Activated CD8-positive, alpha-beta memory T cell treated with anti-CD3 and anti-CD28 coated beads for 36 hours (primary cell): ENCODE measurements around the gene A3GALT2. TPM values are rescaled to one million over a fixed set of nuclear protein-coding genes. Genes with fewer than 3 reads are reported as not detected.

Source experiments
- CTCF ChIA-PET: fragments of 350-600 bp; sonication (Branson Sonifier 250); formaldehyde crosslinking; loops from one replicate; lab custom pipeline; 2021; ENCODE audit warnings: antibody characterized with exemption; lab: Charles Lee
- POLR2A ChIA-PET: fragments of 350-600 bp; sonication (Branson Sonifier 250); formaldehyde crosslinking; loops from one replicate; lab custom pipeline; 2021; ENCODE audit warnings: antibody characterized with exemption; lab: Charles Lee
- total RNA-seq, 2 experiments: library from RNA; stranded (reverse); gene quantifications; one replicate each; pipeline ENCODE4 v1.2.3, GENCODE V29; 2021

Gene A3GALT2
- total RNA-seq, 2 experiments from 2014 or later: not detected

- ChIA-PET CTCF (interaction anchor here (0.6 kb wide), 1 partner anchor 59 kb away, joined by 3 read pairs; no protein-coding TSS in a partner anchor), POLR2A (interaction anchor here (0.6 kb wide), 1 partner anchor 12 kb away, joined by 4 read pairs; no protein-coding TSS in a partner anchor)
These were observed 33.9 kb upstream of the A3GALT2 start for GRCh38 chr1:33354707-33355316.

- ChIA-PET POLR2A (no interaction called here), CTCF (no interaction called here)
These were observed 32.6 kb upstream of the A3GALT2 start for GRCh38 chr1:33353531-33353930.

- POLR2A ChIA-PET: interaction anchor here (0.6 kb wide), 1 partner anchor 8 kb away, joined by 6 read pairs; no protein-coding TSS in a partner anchor
These were observed 30.4 kb upstream of the A3GALT2 start for GRCh38 chr1:33351281-33351660.

GRCh38 chr1:33350611-33351280 is 29.8 kb upstream of the A3GALT2 start:
- ChIA-PET POLR2A (interaction anchor here (0.6 to 1.0 kb wide), 2 partner anchors 9 to 121 kb away, joined by 3 to 6 read pairs; no protein-coding TSS in a partner anchor), CTCF (interaction anchor here (1.6 kb wide), 1 partner anchor 55 kb away, joined by 5 read pairs; no protein-coding TSS in a partner anchor)

More at GRCh38 chr1:33351281-33351660, 30.4 kb upstream of the A3GALT2 start:
- CTCF ChIA-PET: interaction anchor here (0.7 kb wide), 1 partner anchor 33 kb away, joined by 5 read pairs; no protein-coding TSS in a partner anchor

- ChIA-PET POLR2A (interaction anchor here (0.6 to 1.0 kb wide), 5 partner anchors 12 to 699 kb away, joined by 3 to 6 read pairs (median 3); partner anchors contain the start of gene RBBP4), CTCF (interaction anchor here (1.6 kb wide), 1 partner anchor 54 kb away, joined by 5 read pairs; no protein-coding TSS in a partner anchor)
These were observed 29.1 kb upstream of the A3GALT2 start for GRCh38 chr1:33349778-33350610.

- ChIA-PET POLR2A (interaction anchor here (0.6 to 1.0 kb wide), 4 partner anchors 11 to 122 kb away, joined by 3 to 6 read pairs (median 4); no protein-coding TSS in a partner anchor), CTCF (interaction anchor here (1.6 kb wide), 1 partner anchor 54 kb away, joined by 5 read pairs; no protein-coding TSS in a partner anchor)
These were observed 28.3 kb upstream of the A3GALT2 start for GRCh38 chr1:33349081-33349759.

GRCh38 chr1:33348676-33349080 is 27.8 kb upstream of the A3GALT2 start:
- ChIA-PET POLR2A (no interaction called here), CTCF (no interaction called here)

- ChIA-PET CTCF (no interaction called here), POLR2A (no interaction called here)
These were observed 27.3 kb upstream of the A3GALT2 start for GRCh38 chr1:33348194-33348593.

GRCh38 chr1:33347650-33347992 is 26.7 kb upstream of the A3GALT2 start:
- CTCF ChIA-PET: interaction anchor here (1.2 kb wide), 1 partner anchor 220 kb away, joined by 3 read pairs; no protein-coding TSS in a partner anchor
- POLR2A ChIA-PET: no interaction called here

GRCh38 chr1:33346927-33347649 is 26.2 kb upstream of the A3GALT2 start:
- ChIA-PET CTCF (interaction anchor here (0.6 to 1.2 kb wide), 2 partner anchors 51 to 220 kb away, joined by 3 read pairs; no protein-coding TSS in a partner anchor), POLR2A (no interaction called here)

GRCh38 chr1:33346533-33346926 is 25.6 kb upstream of the A3GALT2 start:
- CTCF ChIA-PET: interaction anchor here (0.6 kb wide), 1 partner anchor 50 kb away, joined by 3 read pairs; no protein-coding TSS in a partner anchor
- POLR2A ChIA-PET: no interaction called here

- ChIA-PET CTCF (no interaction called here), POLR2A (no interaction called here)
These were observed 24.1 kb upstream of the A3GALT2 start for GRCh38 chr1:33344896-33345560.

- POLR2A ChIA-PET: no interaction called here
- CTCF ChIA-PET: no interaction called here
These were observed 22.6 kb upstream of the A3GALT2 start for GRCh38 chr1:33343539-33343938.

GRCh38 chr1:33342041-33342723 is 21.3 kb upstream of the A3GALT2 start:
- ChIA-PET POLR2A (interaction anchor here (0.7 kb wide), 1 partner anchor 161 kb away, joined by 7 read pairs; no protein-coding TSS in a partner anchor), CTCF (interaction anchor here (0.5 kb wide), 1 partner anchor 129 kb away, joined by 3 read pairs; no protein-coding TSS in a partner anchor)

- ChIA-PET POLR2A (no interaction called here), CTCF (no interaction called here)
These were observed 20.3 kb upstream of the A3GALT2 start for GRCh38 chr1:33341190-33341589.

- ChIA-PET POLR2A (no interaction called here), CTCF (interaction anchor here (1.8 kb wide), 1 partner anchor 11 kb away, joined by 5 read pairs; no protein-coding TSS in a partner anchor)
These were observed 18.5 kb upstream of the A3GALT2 start for GRCh38 chr1:33339413-33339812.
